ENCODE results near the gene ADAP2. TPM values are rescaled to one million over a fixed set of nuclear protein-coding genes. Genes with fewer than 3 reads are reported as not detected.

ADAP2 gene
- total and polyA plus RNA-seq, 2 of the 8 experiments (the other 6 are each of a cell fraction or from before 2014, with no cell fraction given): 0.76 to 1.1 TPM

DNA sequence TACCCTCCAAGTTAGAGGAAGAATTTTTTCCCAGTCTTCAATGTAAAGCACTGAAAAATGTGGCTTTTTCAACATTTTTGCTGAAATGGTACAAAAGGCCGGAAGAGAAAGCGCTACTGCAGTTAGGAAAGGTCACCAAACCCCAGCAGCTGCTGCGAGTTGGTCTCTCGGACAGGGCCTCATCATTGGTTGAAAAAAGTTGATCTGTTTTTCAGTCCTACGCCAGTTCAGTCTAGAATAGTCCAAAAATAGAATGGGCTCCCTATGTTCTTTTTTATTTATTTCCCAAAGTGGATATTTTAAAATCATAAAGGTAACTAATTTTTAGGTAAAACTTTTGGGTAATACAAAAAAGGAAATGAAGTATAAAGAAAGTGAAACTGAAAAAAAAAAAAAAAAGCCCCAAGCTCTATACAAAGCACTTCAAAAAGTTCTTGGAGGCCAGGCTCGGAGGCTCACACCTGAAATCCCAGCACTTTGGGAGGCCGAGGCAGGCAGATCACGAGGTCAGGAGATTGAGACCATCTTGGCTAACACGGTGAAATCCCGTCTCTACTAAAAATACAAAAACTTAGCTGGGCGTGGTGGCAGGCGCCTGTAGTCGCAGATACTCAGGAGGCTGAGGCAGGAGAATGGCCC is 17.4 kb downstream of the ADAP2 start:
- Histone ChIP-seq H2BK120ac (replicated peaks; ENCODE audit: low read depth, low read length) (no peak overlapping the region), H2BK20ac (ENCODE audit: low read length) (no peak overlapping the region), H3K4me3 (ENCODE audit: extremely low read depth in 1 of 4, insufficient read depth in 2 of 4, low read depth in 3 of 4, low read length in 4 of 4) (no peak overlapping the region), H3K36me3 (ENCODE audit: control insufficient read depth in 2 of 4, insufficient read depth in 4 of 4, low read length in 3 of 4) (no peaks in the 10 kb centered on the region), H3K9ac (replicated peaks in 1 of 4; ENCODE audit: extremely low read depth in 1 of 4, low read depth in 3 of 4, low read length in 3 of 4) (no peak overlapping the region), H3K23ac (ENCODE audit: insufficient read length) (no peak overlapping the region), H3K14ac (ENCODE audit: insufficient read length) (no peak overlapping the region), H2BK5ac (ENCODE audit: low read depth, low read length) (no peak overlapping the region), H3K18ac (ENCODE audit: extremely low read depth, low read length) (no peak overlapping the region), H2BK12ac (ENCODE audit: low read depth, low read length) (no peak overlapping the region), H3K9me3 (ENCODE audit: insufficient read depth in 2 of 2, low read depth in 1 of 2, low read length in 1 of 2) (no peaks in the 10 kb centered on the region), H2AK5ac (ENCODE audit: low read depth, low read length) (no peak overlapping the region), H3K56ac (replicated peaks; ENCODE audit: insufficient read length, low read depth, low read length) (no peak overlapping the region), H3K23me2 (ENCODE audit: low read depth, low read length) (no peaks in the 10 kb centered on the region), H4K91ac (replicated peaks; ENCODE audit: insufficient read length, low read length) (no peak overlapping the region), H3K79me1 (ENCODE audit: low read depth, low read length) (no peaks in the 10 kb centered on the region), H3K79me2 (ENCODE audit: control insufficient read depth in 1 of 2, insufficient read depth in 2 of 2, low read length in 2 of 2) (no peaks in the 10 kb centered on the region), H2AFZ (ENCODE audit: low read length) (no peak overlapping the region), H2BK15ac (ENCODE audit: low read length) (no peak overlapping the region), H3K4me2 (ENCODE audit: insufficient read depth in 1 of 2, low read depth in 2 of 2, low read length in 2 of 2) (no peak overlapping the region), H3K27ac (ENCODE audit: low read depth, low read length) (no peak overlapping the region), H4K20me1 (replicated peaks in 1 of 2; ENCODE audit: control insufficient read depth in 1 of 2, insufficient read depth in 2 of 2, low read length in 2 of 2) (peaks cover 0 to 1% of the 10 kb centered on the region in 2 experiments), H3K4ac (replicated peaks; ENCODE audit: insufficient read length, low read depth, low read length) (no peak overlapping the region), H4K8ac (ENCODE audit: extremely low read depth, insufficient read depth, low read length) (no peak overlapping the region), H3K4me1 (replicated peaks in 1 of 4; ENCODE audit: control insufficient read depth in 3 of 4, insufficient read depth in 4 of 4, low read length in 3 of 4) (no peaks in the 10 kb centered on the region), H4K5ac (ENCODE audit: insufficient read length, low read depth, low read length) (no peak overlapping the region), H3K27me3 (replicated peaks in 1 of 4; ENCODE audit: control insufficient read depth in 3 of 4, extremely low read depth in 1 of 4, insufficient read depth in 3 of 4, low read length in 3 of 4) (no peaks in the 10 kb centered on the region)
- ChIA-PET POLR2A (ENCODE audit: partially characterized antibody) (no interaction called here), CTCF (ENCODE audit: partially characterized antibody) (interaction anchor here (0.9 to 1.0 kb wide), 2 partner anchors 9 to 11 kb away, joined by 3 read pairs; no protein-coding TSS in a partner anchor)
- 89% methylated on average over 13 of the region's 13 CpGs; no CpG with 5 or more reads in 1 of the 2 experiments for WGBS, 2 experiments (ENCODE audit: extremely low coverage in 1 of 2, insufficient coverage in 1 of 2, insufficient read length in 1 of 2, insufficient replicate concordance in 2 of 2, low coverage in 1 of 2, low lambda C conversion rate in 2 of 2, missing lambda C conversion rate in 1 of 2)
- FAIRE-seq (peak; percentile 13), DNase-seq (ENCODE audit: low read depth in 1 of 2, low spot score in 2 of 2) (no peak)
- TF ChIP-seq MAFK (IDR thresholded peaks at IDR 0.05; ENCODE audit: low read depth, low read length): no peak
- TF ChIP-seq JUND (IDR thresholded peaks at IDR 0.05; ENCODE audit: low read length): no peak
- no peak for TF ChIP-seq RFX5 (IDR thresholded peaks at IDR 0.05; ENCODE audit: borderline replicate concordance, low read depth, low read length)
- no peak for TF ChIP-seq KDM5A (IDR thresholded peaks at IDR 0.05; ENCODE audit: low read length)
- TF ChIP-seq CTBP2 (IDR thresholded peaks at IDR 0.05; ENCODE audit: borderline replicate concordance, insufficient read depth, insufficient read length, low read length): no peak
- no peak for TF ChIP-seq BACH1 (IDR thresholded peaks at IDR 0.05; ENCODE audit: low read length)
- TF ChIP-seq NANOG (IDR thresholded peaks at IDR 0.05; ENCODE audit: insufficient read depth, low read depth, low read length, poor library complexity, severe bottlenecking): no peak
- TF ChIP-seq, protein P1, sequence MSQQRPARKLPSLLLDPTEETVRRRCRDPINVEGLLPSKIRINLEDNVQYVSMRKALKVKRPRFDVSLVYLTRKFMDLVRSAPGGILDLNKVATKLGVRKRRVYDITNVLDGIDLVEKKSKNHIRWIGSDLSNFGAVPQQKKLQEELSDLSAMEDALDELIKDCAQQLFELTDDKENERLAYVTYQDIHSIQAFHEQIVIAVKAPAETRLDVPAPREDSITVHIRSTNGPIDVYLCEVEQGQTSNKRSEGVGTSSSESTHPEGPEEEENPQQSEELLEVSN (IDR thresholded peaks at IDR 0.05): no peak
- TF ChIP-seq EZH2 (IDR thresholded peaks at IDR 0.05; ENCODE audit: low read depth, low read length, severe bottlenecking): no peak
- TF ChIP-seq TAF7 (optimal IDR thresholded peaks at IDR 0.05; ENCODE audit: borderline replicate concordance, low read depth, low read length): no peak
- no peak for TF ChIP-seq CHD2 (IDR thresholded peaks at IDR 0.05; ENCODE audit: low read length)

Data from H1 (cell line).